H9 (cell line): Measurements from ENCODE around the gene C21orf58. TPM values are rescaled to one million over a fixed set of nuclear protein-coding genes. Genes with fewer than 3 reads are reported as not detected.

Source experiments
- DNase-seq: peaks from one replicate; pipeline ENCODE4 v3.0.0-alpha.2; 2017
- H2AFZ ChIP-seq: one replicate; pipeline ENCODE4 v1.6.1; 2013; ENCODE audit warnings: mild to moderate bottlenecking, low read length, control low read depth, moderate library complexity
- H2AK5ac ChIP-seq: 2 replicates; pipeline ENCODE4 v1.6.1; 2013; ENCODE audit warnings: low read length, control low read depth, mixed read lengths; ENCODE audit not compliant: insufficient read length
- H2BK120ac ChIP-seq: one replicate; pipeline ENCODE4 v1.6.1; 2013; ENCODE audit warnings: low read depth, mild to moderate bottlenecking, low read length, control low read depth, inconsistent platforms; ENCODE audit not compliant: poor library complexity, severe bottlenecking
- H2BK12ac ChIP-seq: 2 replicates; pipeline ENCODE4 v1.6.1; 2013; ENCODE audit warnings: low read length, control low read depth, mixed read lengths, low read depth; ENCODE audit not compliant: insufficient read length
- H2BK15ac ChIP-seq: 2 replicates; pipeline ENCODE4 v1.6.1; 2013; ENCODE audit warnings: low read depth, low read length, control low read depth
- H2BK20ac ChIP-seq: one replicate; pipeline ENCODE4 v1.6.1; 2013; ENCODE audit warnings: low read depth, mild to moderate bottlenecking, low read length, control low read depth, inconsistent platforms; ENCODE audit not compliant: poor library complexity, severe bottlenecking
- H2BK5ac ChIP-seq: 2 replicates; pipeline ENCODE4 v1.6.1; 2013; ENCODE audit warnings: low read length, control low read depth, mixed read lengths; ENCODE audit not compliant: insufficient read length
- H3K14ac ChIP-seq: 2 replicates; pipeline ENCODE4 v1.6.1; 2013; ENCODE audit warnings: low read length, control low read depth; ENCODE audit not compliant: insufficient read depth
- H3K18ac ChIP-seq: 2 replicates; pipeline ENCODE4 v1.6.1; 2013; ENCODE audit warnings: low read depth, mild to moderate bottlenecking, mixed read lengths, low read length, control low read depth; ENCODE audit not compliant: insufficient read length
- H3K23ac ChIP-seq: 2 replicates; pipeline ENCODE4 v1.6.1; 2013; ENCODE audit warnings: low read length, control low read depth, mixed read lengths, low read depth; ENCODE audit not compliant: insufficient read length
- H3K23me2 ChIP-seq: 2 replicates; pipeline ENCODE4 v1.6.1; 2013; ENCODE audit warnings: low read depth, mild to moderate bottlenecking, mixed read lengths, low read length, control low read depth; ENCODE audit not compliant: insufficient read length, poor library complexity, severe bottlenecking
- H3K27ac ChIP-seq: 2 replicates; pipeline ENCODE4 v1.5.1; 2013; ENCODE audit warnings: low read length, control low read depth, mixed read lengths, low read depth; ENCODE audit not compliant: insufficient read length
- H3K27me3 ChIP-seq: 2 replicates; pipeline ENCODE4 v1.6.1; 2013; ENCODE audit warnings: low read length, control low read depth, inconsistent platforms; ENCODE audit not compliant: insufficient read depth
- H3K4ac ChIP-seq: 2 replicates; pipeline ENCODE4 v1.6.1; 2013; ENCODE audit warnings: low read depth, mild to moderate bottlenecking, control low read depth, inconsistent platforms, low read length, moderate library complexity
- H3K4me1 ChIP-seq: 2 replicates; pipeline ENCODE4 v1.6.1; 2013; ENCODE audit warnings: low read length, control low read depth, inconsistent platforms; ENCODE audit not compliant: insufficient read depth
- H3K4me2 ChIP-seq: 2 replicates; pipeline ENCODE4 v1.6.1; 2013; ENCODE audit warnings: low read length, control low read depth, mixed read lengths; ENCODE audit not compliant: insufficient read length, insufficient read depth
- H3K56ac ChIP-seq: 2 replicates; pipeline ENCODE4 v1.6.1; 2013; ENCODE audit warnings: low read depth, mild to moderate bottlenecking, mixed read lengths, low read length, control low read depth; ENCODE audit not compliant: insufficient read length
- H3K79me1 ChIP-seq: 2 replicates; pipeline ENCODE4 v1.6.1; 2013; ENCODE audit warnings: low read depth, mild to moderate bottlenecking, moderate library complexity, low read length, control low read depth, inconsistent platforms; ENCODE audit not compliant: insufficient read depth, poor library complexity, severe bottlenecking
- H3K79me2 ChIP-seq: 2 replicates; pipeline ENCODE4 v1.6.1; 2013; ENCODE audit warnings: low read length, control low read depth, inconsistent platforms; ENCODE audit not compliant: insufficient read depth
- H3K9ac ChIP-seq: 2 replicates; pipeline ENCODE4 v1.6.1; 2013; ENCODE audit warnings: low read length, control low read depth, mixed read lengths; ENCODE audit not compliant: insufficient read length; ENCODE audit errors: extremely low read depth
- H3K9me3 ChIP-seq: one replicate; pipeline ENCODE4 v1.6.1; 2013; ENCODE audit warnings: low read depth, low read length, inconsistent platforms; ENCODE audit not compliant: control insufficient read depth
- H3T11ph ChIP-seq: one replicate; pipeline ENCODE4 v1.6.1; 2013; ENCODE audit warnings: mild to moderate bottlenecking, low read length, control low read depth, inconsistent platforms
- H4K20me1 ChIP-seq: one replicate; pipeline ENCODE4 v1.6.1; 2013; ENCODE audit not compliant: control insufficient read depth, insufficient read length, insufficient read depth
- H4K5ac ChIP-seq: 2 replicates; pipeline ENCODE4 v1.6.1; 2013; ENCODE audit warnings: low read depth, mild to moderate bottlenecking, mixed read lengths, low read length, control low read depth; ENCODE audit not compliant: insufficient read length
- H4K8ac ChIP-seq: replicated peaks from 2 replicates; pipeline ENCODE4 v1.6.1; 2013; ENCODE audit warnings: low read length, control low read depth, mixed read lengths, low read depth; ENCODE audit not compliant: insufficient read length
- H4K91ac ChIP-seq: 2 replicates; pipeline ENCODE4 v1.6.1; 2013; ENCODE audit warnings: low read depth, mild to moderate bottlenecking, moderate library complexity, mixed read lengths, low read length, control low read depth; ENCODE audit not compliant: insufficient read length
- H3K27ac Mint-ChIP-seq, 3 experiments: 2 replicates in 2 of 3; 3 replicates in 1 of 3; pipeline ENCODE4 v1.8.0; 2020 to 2021; ENCODE audit warnings: mixed read lengths in 3 of 3, mild to moderate bottlenecking in 1 of 3, moderate library complexity in 1 of 3
- H3K27me3 Mint-ChIP-seq: 2 replicates; pipeline ENCODE4 v1.8.0; 2021; ENCODE audit warnings: low read depth, mild to moderate bottlenecking, moderate library complexity, mixed read lengths
- H3K36me3 Mint-ChIP-seq, 3 experiments: 2 replicates in 2 of 3; 3 replicates in 1 of 3; pipeline ENCODE4 v1.8.0; 2020 to 2021; ENCODE audit warnings: low read depth in 3 of 3, mixed read lengths in 3 of 3; ENCODE audit not compliant: insufficient read depth in 1 of 3
- H3K4me1 Mint-ChIP-seq, 2 experiments: 2 replicates each; pipeline ENCODE4 v1.8.0; 2020; ENCODE audit warnings: mixed read lengths in 2 of 2
- H3K4me3 Mint-ChIP-seq, 2 experiments: 2 replicates in 1 of 2; 3 replicates in 1 of 2; pipeline ENCODE4 v1.8.0; 2020 to 2021; ENCODE audit warnings: mild to moderate bottlenecking in 2 of 2, mixed read lengths in 2 of 2, moderate library complexity in 1 of 2
- H3K9me3 Mint-ChIP-seq, 2 experiments: 2 replicates in 1 of 2; 3 replicates in 1 of 2; pipeline ENCODE4 v1.8.0; 2020; ENCODE audit warnings: mild to moderate bottlenecking in 2 of 2, mixed read lengths in 2 of 2, moderate library complexity in 1 of 2
- CTCF ChIP-seq: fragments of 200-600 bp; sonication (generic); conservative IDR thresholded peaks from 3 replicates; pipeline ENCODE4 v1.8.0; 2021; ENCODE audit warnings: antibody characterized with exemption, mild to moderate bottlenecking
- WGBS: extraction: QIAGEN DNeasy Blood & Tissue Kit; methylation state at CpG from one replicate; pipeline ENCODE4 v1.1.7; 2013; ENCODE audit warnings: missing lambda C conversion rate, low lambda C conversion rate, mixed read lengths; ENCODE audit not compliant: insufficient read length; ENCODE audit errors: extremely low coverage; 5-methylcytosine and 5-hydroxymethylcytosine counted together
- total RNA-seq: library from RNA; stranded (reverse); gene quantifications from 2 replicates; pipeline ENCODE4 v1.2.1, GENCODE V29; 2021

C21orf58 gene
- total RNA-seq, 1 experiment from 2014 or later: 17.2 TPM

- no peak overlapping the region for H4K8ac ChIP-seq
- H3K79me2 ChIP-seq: no peaks in the 10 kb centered on the region
- H3K27ac ChIP-seq: no peak overlapping the region
- no peak overlapping the region for H3K9ac ChIP-seq
- no peak overlapping the region for H2BK120ac ChIP-seq
- no peak overlapping the region for H4K91ac ChIP-seq
- H3K27me3 ChIP-seq: no peaks in the 10 kb centered on the region
- no peak overlapping the region for H3K18ac ChIP-seq
- no peak for TF ChIP-seq CTCF
- no peak overlapping the region for H2BK15ac ChIP-seq
- DNase-seq: no peak
- no CpG with 5 or more reads among the region's 11 CpGs for WGBS
- no peaks in the 10 kb centered on the region for H3K9me3 ChIP-seq
- H3K14ac ChIP-seq: no peak overlapping the region
- H3T11ph ChIP-seq: no peak overlapping the region
- no peak overlapping the region for H3K4ac ChIP-seq
- Mint-ChIP-seq H3K4me1 (no peaks in the 10 kb centered on the region), H3K27ac (no peak overlapping the region), H3K27me3 (no peaks in the 10 kb centered on the region), H3K9me3 (no peaks in the 10 kb centered on the region), H3K4me3 (no peak overlapping the region), H3K36me3 (peaks cover 50 to 92% (median 75%) of the 10 kb centered on the region in 3 experiments; a peak in 6 of 7 replicates)
- peaks cover 3% of the 10 kb centered on the region for H3K79me1 ChIP-seq
- no peak overlapping the region for H2BK5ac ChIP-seq
- H4K20me1 ChIP-seq: no peaks in the 10 kb centered on the region
- H3K4me1 ChIP-seq: no peaks in the 10 kb centered on the region
- H3K4me2 ChIP-seq: no peak overlapping the region
- H4K5ac ChIP-seq: no peak overlapping the region
- H2BK12ac ChIP-seq: no peak overlapping the region
- no peak overlapping the region for H2BK20ac ChIP-seq
- no peak overlapping the region for H2AK5ac ChIP-seq
- H3K23me2 ChIP-seq: no peaks in the 10 kb centered on the region
- no peak overlapping the region for H3K23ac ChIP-seq
- H3K56ac ChIP-seq: no peak overlapping the region
- H2AFZ ChIP-seq: no peak overlapping the region
These were observed 48.8 kb downstream of the C21orf58 start for GRCh38 chr21:46274797-46275390.
